NCI-H524 (cell line): ENCODE measurements around the gene BCLAF1.
A peak's percentile ranks its signal among the peaks of the same experiment; 100 is the strongest.
"Not testable (repeated sequence)": the region's sequence is repeated elsewhere in the genome, so short reads cannot be mapped to it uniquely, and the experiment has no call there.

Source experiments
- DNase-seq, 2 experiments: peaks; one replicate each; lab custom pipeline; 2025; lab: John Stamatoyannopoulos, UW

The BCLAF1 gene

GRCh38 chr6:136244061-136244616, 45.5 kb downstream of the BCLAF1 start:
- DNase-seq, result no peak

DNA sequence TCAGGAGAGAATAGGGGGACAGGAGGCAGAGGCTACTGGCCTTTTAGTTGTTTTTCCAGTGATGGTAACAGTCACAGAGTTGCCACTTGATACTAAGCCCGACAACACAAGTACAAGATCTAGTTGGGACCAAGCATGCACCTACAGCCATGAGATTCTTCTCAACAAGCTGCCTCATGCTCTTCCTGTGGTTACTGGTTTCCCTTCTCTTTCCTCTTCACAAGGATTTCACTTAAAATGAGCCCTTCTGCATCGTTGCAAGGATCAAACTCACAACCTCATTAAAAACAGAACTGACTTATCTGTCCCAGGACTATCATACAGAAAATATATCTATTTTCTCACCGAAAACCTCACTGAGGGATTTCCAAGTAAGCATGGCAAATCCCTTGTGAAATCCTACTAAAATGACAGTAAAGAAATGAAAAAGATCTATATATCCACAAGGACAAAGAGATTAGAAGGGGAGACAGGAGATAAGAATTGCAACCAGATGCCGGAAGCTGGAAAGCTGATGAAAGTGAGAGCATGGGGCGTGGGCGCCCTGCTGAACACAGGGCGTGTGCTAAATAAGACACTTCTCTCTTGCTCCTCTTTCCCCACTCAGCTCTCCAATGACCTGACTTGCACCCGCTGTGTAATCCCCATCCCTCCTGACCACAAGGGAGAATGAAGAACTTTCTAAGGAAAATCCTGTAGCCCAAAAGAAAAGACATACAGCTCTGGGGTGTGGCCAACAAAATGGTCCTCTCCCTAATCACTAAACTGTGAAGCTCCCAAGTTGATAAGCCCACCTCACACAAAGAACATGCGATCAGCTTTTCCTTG, 53.0 kb downstream of the BCLAF1 start:
- no peak for DNase-seq

DNA sequence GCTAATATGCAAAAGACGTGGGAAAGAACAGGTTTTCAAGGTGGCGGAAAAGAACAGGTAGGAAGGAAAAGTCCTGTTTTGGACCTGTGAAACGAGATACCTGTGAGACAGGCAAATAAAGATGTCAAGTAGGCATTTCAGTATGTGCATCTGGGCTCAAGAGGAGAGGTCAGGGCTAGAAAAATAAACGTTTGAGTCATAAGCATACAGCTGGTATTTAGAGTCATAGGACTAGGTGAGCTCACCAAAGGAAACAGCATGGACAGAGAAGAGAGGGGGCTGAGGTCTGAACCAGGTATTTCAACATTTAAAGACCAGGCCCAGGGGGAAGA, 54.4 kb downstream of the BCLAF1 start:
- no peak for DNase-seq

GRCh38 chr6:136232701-136233100, 56.9 kb downstream of the BCLAF1 start:
- DNase-seq, result no peak

- no peak for DNase-seq
Measured at GRCh38 chr6:136230219-136230853, 59.3 kb downstream of the BCLAF1 start.

GRCh38 chr6:136228814-136229213, 60.8 kb downstream of the BCLAF1 start:
- no peak for DNase-seq

DNA sequence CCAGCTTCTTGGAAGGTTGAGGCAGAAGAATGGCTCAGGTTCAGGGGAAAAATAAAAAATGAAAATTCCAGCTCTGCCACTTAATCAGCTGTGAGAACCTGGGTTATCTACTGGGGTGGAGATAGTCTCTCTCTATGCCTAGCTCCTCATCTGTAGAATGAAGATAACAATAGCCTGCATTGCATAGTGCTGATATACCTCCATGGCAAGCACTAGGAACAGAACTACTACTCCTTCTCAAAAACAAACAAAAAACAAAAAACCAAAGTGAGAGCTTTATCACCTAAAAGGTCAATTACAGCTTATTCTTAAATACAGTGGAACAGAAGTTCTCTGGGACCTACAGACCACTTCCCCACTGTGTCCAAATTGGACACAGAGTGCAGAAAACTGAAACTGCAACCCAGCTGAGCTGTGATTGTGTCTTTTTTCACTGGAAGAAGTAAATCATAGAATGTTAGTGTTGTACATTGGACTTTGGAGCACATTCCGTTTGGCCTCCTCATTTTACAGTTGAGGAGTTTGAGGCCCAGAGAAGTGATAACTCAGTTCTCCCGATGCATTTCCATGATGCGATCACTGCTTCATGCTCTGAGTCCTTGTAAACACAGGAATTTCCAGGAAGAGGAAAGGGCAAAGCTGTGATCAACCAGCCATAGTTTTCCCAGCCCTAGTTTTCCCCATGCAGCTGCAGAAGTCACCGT, 62.8 kb downstream of the BCLAF1 start:
- DNase-seq, result no peak

- peak; percentile 31 to 41 for DNase-seq
Measured at GRCh38 chr6:136226027-136226673, 63.5 kb downstream of the BCLAF1 start.

GRCh38 chr6:136225496-136225895, 64.2 kb downstream of the BCLAF1 start:
- peak in 1 of 2 experiments; percentile 29 for DNase-seq

- DNase-seq, result not testable (repeated sequence)
Measured at GRCh38 chr6:136224974-136225373, 64.7 kb downstream of the BCLAF1 start.

DNA sequence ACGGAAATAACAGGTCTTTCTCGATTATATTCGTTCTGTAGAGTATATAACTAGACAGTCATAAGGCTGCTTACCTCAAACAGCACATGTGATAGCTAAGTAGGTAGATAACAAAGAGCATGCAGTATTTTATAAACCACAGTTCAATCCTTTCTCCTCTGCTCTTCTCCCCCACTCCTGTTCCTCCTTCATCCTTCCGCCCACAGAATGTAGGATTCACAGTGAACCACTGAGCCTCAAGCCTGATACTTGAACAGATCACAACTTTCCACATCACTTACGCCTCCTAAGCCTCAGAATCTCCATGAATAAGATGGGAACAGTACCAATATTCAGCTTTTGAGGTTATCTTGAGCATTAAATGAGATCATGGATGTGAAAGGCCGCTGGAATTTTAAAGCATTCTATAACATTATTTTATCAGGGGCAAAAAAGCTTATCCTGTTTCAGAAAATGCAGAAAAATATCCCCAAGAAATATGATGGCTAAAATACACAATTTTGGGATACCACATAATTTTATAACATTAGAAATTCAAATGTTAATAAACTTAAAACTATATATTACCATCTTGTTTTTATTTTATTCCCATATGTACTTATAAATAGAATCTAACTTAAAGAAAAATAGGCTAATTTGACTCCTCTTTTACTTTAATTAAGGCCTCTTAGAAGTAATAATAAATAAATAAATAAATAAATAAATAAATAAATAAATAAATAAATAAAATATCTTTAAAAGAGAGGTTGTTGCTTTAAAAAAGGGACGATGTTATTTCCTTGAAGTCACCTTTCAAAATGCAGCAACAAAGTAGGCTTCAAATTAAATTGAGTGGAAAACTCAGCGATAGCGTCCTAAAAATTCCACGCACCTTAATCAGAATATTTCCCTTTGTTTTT, 72.9 kb downstream of the BCLAF1 start:
- DNase-seq, result no peak

GRCh38 chr6:136213853-136214252, 75.8 kb downstream of the BCLAF1 start:
- DNase-seq, result no peak

- DNase-seq, result no peak
Measured at GRCh38 chr6:136213012-136213539, 76.6 kb downstream of the BCLAF1 start.

DNA sequence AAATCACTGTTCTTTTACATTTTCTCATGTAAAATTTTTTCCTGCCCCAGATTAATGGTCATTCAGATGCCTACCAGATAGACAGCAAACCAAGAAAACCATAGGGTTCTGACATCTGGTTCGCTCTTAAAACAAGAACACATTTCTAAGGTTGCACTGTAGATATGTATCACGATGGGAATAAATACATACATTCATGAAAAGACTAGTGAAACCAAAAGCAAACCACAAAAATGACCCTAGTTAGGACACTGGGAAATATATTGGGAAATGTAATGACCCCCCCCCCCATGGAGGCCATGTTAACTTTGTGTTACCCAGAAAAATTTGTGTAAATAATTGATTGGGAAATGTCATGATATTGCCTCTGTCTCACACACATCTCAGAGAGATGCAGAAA, 77.0 kb downstream of the BCLAF1 start:
- no peak for DNase-seq

DNA sequence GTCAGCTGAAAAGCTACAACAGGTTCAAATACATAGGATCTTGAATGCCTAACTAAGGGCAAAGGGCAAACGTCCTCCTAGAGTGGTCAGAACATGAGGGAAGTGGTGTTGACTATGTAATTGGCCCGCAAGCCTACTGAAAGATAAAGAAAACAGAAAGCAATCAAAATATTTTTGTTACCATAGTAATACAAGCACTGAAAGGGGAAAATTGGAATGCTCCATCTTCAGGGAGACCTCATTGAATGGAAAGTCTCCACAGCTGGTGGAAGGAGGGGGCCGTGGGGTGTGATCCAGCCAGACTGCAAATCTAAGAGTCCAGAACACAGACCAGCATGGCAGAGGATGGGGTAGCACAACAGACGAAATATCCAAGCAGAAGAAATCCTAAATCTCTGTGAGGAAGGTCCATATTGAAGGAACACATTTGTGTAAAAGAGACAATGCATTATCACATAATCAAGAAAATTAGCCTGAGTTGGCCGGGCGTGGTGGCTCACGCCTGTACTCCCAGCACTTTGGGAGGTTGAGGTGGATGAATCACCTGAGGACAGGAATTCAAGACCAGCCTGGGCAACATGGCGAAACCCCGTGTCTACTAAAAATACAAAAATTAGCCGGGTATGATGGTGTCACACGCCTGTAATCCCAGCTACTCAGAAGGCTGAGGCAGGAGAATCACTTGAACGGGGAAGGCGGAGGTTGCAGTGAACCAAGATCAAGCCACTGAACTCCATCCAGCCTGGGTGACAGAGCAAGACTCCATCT, 79.1 kb downstream of the BCLAF1 start:
- DNase-seq, result no peak

- DNase-seq, result no peak
Measured at GRCh38 chr6:136209496-136209895, 80.2 kb downstream of the BCLAF1 start.

DNA sequence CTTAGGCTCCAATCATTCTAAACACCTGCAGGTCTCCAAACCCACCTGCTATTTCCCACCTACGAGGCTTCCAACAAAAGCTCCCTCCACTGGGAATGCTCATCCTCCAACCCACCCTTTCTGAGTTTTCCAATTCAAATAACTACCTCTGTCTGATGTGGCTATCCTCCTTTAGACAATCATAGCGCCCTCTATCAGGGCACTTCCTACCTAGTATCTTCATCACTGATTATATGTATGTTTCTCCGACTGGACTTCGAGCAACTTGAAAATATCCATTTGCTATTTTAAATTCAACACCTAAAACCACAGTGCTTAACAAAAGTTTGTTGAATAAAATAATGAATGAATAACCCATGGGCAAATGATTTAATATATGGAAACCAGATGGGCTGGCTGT, 80.9 kb downstream of the BCLAF1 start:
- no peak for DNase-seq
